Esophagus mucosa (tissue), 1 donor: ENCODE data around the gene ACTN4. TPM values are rescaled to one million over a fixed set of nuclear protein-coding genes. Genes with fewer than 3 reads are reported as not detected.
A peak's percentile ranks its signal among the peaks of the same experiment; 100 is the strongest.

ENCODE experiments used
- ATAC-seq: fragments of 200-7000 bp; cut with Tn5 transposase; one replicate; pipeline ENCODE4 v1.9.1; 2020
- total RNA-seq: library from RNA; stranded (reverse); gene quantifications from one replicate; pipeline ENCODE4 v1.2.4, GENCODE V29; 2023
- donor health status: DM: yes; HTN: yes; CAD: no.

ACTN4 gene
- total RNA-seq, 1 donor from 2014 or later = 455 TPM

DNA sequence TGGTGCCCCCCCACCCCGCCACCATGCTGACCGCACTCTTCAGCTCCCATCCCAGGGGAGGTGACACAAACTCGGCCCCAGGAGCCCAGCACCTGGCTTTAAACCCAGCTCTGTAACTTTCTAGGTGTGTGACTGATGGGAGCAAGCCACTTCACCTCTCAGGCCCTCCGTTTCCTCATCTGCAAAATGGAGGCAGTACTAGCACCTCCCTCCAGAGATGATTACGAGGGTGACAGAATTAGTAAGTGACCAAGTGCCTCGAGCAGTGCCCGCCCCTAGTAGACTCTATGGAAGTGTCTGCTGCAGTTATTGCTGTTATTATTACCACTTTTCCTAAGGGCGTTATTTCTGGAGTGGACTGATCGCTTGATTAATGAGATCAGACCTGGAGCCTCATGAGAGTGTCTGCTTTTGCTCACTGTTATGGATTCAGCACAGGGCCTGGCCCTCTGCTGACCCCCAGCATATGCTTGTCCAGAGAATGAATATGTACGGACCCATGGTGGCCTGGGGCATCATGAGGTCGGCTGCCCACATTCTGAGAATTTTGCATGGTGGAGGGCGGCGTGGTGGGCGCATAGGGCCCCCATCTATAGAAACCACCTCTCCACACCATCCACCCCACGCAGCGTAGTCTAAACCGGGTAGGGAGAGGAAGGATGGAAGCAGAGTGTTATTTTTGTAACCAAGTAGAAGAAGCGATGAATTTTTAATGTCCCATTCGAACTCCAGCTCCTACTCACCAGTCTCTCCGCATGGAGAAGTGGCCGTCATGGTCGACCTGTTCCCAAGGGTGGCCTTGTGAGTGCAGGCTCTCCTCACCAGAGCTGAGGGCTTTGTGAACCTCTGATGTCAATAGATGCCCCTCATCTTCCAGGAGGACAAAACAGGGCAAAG is 48.6 kb downstream of the ACTN4 start:
- ATAC-seq = no peak

DNA sequence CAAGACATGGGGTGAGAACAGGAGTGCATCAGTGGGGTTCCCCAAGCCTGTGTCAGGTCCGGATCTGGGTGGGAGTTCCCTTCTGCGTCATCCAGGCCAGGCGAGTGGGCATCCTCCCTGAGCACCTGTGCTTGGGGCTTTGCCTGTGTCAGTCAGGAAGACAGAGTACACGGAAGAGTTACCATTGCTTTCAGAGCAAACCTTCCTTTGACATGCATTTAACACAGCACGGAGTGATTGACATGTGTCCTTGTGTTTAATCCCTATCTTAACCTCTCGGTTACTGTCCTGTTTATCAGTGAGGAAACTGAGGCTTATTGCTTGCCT is 49.2 kb downstream of the ACTN4 start:
- no peak for ATAC-seq

DNA sequence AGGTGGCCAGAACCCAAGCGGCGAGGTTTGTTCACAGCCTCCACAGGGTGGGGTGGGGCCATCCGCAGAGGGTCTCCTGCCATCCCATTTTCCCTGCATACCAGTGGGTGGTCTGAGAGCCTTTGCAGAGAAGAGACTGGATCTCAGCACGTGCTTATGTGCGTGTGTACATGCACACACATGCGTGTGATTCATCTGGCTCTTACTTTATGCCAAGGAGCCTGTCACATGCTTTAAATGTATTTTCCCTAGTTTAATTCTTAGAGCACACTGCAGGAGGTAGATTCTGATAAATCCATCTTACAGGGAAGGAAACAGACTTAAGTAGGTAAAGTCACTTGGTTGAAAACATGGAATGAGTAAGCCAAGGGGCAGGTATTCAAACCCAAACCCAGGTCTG is 49.7 kb downstream of the ACTN4 start:
- ATAC-seq = peak; percentile 35

DNA sequence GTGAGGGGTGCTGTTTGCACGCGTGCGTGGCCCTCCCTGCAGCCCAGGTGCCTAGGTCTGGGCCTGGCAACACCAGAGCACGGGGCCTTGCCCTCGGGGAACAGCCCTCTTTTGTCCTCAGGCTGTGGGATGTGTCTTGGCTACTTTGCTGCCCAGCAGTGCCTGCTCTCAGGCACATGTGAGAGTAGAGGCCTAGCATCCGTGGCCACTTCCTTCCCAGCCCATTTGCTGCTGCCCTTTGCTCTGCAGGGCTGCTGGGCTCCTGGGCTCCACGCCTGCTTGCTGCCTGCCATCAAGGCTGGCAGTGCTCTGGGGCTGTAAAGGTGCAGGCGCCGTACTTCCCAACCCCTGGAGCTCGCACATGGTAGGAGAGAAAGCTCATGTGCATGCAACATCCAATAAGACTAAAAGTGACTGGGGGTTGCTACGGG is 50.2 kb downstream of the ACTN4 start:
- ATAC-seq = peak; percentile 2

DNA sequence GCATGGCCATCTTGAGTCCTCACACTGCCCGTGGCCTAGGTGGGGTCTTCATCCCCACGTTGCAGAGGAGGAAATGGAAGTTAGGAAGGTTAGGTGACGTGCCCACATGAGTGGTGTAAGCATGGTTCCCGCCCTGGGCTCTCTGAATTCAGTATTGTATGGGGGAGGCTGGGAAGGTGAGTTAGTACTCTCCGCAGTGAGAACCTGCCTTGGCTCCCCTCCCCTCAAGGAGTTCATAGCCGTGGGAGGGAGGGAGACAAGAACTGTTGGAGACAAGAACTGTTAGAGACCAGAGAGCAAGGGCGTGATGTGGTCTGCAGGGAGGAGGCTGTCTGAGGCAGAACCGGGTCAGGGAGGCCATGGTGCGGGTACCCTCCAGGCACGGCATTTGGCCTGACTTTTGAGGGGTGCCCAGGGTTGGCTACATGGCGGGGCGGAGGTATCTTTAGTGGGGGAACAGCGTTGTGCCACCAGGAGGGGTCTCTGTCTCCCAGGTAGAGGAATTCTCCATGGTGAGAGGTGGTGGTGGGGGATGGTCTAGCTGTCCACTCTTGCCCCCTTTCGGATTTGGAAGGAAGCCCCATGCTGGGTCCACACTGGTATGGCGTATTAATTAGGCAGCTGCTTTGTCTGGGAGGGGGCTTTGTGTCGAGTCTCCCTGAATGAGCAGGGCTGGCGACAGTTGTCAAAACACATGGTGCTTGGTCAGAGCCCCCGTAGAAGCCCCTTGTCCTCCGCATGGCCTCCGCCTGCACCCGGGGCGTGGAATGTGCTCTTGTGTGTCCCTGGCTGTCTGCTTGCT is 51.0 kb downstream of the ACTN4 start:
- ATAC-seq = no peak

DNA sequence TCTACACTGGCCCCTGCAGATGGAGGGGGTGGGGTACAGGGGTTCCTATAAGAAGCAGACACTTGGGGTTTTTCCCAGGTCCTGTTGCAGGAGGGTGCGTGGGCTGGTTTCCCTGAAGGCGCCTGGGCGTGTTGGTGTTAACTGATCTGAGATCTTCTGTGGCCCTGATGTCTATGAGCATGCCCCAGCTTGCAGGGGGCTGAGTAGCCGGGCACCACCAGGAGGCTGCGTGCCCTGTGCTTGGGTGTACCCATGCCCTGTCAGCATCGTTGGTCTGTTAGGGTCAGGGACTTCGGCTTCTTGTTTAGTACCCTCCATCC is 51.5 kb downstream of the ACTN4 start:
- peak; percentile 62 for ATAC-seq

DNA sequence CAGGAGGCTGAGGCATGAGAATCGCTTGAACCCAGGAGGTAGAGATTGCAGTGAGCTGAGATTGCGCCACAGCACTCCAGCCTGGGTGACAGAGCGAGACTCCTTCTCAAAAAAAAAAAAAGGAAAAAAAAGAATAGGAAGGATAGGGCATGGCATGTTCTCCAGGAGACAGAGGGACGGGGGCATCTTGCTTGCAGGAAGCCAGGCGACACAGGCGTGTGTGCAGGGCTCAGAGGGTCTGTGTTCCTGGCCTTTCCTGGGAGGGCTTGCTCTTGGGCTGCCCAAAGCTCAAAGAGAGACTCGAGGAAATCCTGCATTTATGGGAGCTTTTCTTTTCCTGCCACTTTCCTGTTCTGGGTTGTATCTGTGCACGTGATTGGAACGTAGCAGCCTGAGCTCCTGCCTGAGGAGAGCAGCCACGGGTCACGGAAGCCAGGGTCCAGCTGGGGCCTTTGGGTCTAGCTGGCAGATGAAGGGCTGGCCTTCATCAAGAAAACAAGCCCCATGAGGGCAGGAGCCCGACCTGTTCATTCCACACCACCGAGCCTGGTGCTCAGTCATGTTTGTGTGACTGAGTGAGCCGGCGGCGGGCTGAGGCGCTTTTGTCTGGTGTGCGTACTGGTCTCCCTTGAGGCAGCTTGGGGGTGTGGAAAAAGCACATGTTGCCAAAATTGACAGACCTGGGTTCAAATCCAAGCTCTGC is 52.3 kb downstream of the ACTN4 start:
- ATAC-seq = no peak

DNA sequence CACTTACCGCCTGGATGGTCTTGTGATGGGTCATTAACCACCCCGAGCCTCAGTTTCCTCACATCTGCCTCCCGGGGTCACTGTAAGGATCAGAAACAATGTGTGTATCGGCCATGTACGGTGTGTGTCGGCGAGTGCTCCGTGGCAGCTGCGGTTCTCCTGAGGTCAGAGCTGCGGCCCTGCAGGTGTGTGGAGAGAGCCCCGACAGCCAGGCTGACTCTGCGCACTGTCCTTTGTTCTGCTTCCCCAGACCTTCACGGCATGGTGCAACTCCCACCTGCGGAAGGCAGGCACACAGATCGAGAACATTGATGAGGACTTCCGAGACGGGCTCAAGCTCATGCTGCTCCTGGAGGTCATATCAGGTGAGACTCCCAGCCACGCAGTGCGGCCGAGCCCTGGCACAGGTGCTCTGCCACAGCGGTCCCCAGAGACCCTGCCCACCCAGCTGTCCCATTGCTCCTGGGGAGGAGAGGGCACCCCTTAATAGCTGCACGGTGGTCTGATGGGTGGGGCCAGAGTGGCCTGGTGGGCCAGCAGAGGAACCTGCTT is 53.0 kb downstream of the ACTN4 start:
- ATAC-seq = no peak

DNA sequence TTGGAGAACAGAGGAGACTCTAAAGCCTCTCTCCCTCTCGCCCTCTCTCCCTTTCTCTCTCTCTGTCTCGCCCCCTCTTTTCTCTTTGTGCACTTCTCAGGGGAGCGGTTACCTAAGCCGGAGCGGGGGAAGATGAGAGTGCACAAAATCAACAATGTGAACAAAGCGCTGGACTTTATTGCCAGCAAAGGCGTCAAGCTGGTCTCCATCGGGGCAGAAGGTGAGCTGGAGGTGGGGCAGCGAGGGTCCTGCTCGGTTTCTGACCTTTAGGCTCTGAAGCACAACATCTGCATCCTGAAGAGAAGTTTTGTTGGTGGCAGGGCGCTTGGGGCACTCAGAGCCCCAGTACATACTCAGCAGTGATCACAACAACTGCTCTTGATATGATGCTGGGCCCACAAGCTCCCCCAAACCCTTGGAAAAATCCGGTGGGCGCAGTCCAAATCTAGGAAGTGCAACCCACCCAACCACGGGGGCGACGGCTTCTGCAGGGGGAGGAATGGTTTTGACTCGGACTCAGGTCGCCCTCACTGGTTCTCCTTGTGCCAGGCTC is 53.5 kb downstream of the ACTN4 start:
- no peak for ATAC-seq

DNA sequence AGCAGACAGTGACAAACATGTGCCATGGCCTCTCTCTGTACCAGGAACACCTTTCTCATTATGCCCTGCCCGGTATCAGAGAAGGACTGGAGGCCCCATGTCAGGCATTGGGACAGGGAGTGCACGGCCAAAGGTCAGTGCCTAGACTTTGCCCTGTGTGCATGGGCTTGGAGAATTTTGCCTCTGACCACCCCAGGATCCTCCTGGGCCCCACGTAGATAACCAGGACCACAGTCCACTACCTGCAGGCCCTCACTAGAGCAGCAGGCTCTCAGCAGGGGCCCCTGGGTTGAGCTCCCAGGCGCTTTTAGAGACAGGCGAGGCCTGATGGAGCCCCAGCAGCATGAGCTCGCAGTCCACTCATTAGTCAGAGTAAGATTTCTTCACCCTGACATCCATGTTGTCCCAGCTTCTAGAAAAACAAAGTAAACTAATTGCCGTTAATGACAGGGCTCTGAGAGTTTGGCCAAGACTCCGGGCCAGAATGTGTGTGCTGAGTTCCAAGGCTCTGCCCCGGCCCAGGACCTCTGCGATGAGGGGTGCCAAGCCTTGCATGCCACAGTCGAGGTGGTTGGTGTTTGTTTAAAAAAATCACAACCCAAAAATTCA is 54.1 kb downstream of the ACTN4 start:
- no peak for ATAC-seq

DNA sequence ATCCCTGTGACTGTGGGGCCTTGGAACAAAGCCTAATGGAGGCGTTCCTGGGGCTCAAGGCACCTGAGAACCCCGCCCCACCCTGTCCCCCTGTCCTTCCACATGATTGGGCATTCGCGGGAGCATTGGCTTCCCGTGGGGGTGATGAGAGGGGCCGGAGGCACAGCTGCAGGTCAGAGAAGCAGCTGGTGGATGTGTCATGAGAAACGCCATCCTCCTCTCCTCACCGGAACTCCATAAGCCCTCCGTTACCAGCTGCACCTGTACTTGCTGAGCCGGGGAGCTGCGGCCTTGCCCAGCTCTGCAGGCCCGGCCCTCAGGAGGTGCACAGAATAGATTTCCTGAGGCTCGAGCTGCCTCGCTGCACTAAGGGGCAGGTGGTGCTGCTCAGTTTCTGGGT is 54.8 kb downstream of the ACTN4 start:
- ATAC-seq = no peak

DNA sequence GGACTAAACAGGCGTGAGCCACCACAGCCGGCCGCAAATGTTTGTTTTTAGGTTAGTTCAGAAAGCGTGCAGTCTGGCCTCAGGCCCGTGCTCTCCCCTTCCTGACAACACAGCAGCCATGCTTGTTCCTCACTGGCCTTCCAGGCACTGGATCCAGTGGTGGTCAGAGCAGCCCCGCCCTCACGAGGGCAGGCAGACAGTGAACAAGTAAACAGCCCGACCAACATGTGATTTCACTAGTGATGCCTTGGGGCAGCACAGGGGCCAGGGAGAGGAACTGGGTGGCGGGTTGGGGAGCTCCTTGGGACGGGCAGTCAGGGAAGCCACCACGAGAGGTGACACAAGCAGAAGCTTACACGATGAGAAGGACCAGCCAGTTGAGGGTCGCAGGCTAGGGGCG is 56.1 kb downstream of the ACTN4 start:
- no peak for ATAC-seq

DNA sequence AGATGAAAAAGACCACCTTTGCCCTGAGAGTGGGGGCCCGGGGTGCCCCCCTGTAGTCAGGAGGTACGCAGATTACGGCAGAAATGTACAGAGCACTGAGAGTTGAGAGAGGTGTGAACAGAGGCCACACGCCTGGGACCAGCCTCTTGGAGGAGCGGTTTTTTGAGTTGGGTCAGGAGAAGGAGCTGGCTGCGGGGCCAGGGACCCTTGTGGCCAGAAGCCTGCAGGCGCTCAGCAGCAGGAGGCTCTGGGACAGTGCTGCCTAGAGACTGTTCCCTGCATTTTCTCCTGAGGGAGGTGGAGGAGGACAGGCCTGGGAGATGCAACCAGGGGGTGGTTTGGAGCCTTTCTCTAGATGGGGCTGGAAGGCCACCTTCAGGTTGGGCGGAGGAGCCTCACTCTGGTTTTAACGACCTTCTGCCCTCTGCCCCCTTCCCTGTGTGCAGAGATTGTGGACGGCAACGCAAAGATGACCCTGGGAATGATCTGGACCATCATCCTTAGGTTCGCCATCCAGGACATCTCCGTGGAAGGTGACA is 57.1 kb downstream of the ACTN4 start:
- no peak for ATAC-seq

DNA sequence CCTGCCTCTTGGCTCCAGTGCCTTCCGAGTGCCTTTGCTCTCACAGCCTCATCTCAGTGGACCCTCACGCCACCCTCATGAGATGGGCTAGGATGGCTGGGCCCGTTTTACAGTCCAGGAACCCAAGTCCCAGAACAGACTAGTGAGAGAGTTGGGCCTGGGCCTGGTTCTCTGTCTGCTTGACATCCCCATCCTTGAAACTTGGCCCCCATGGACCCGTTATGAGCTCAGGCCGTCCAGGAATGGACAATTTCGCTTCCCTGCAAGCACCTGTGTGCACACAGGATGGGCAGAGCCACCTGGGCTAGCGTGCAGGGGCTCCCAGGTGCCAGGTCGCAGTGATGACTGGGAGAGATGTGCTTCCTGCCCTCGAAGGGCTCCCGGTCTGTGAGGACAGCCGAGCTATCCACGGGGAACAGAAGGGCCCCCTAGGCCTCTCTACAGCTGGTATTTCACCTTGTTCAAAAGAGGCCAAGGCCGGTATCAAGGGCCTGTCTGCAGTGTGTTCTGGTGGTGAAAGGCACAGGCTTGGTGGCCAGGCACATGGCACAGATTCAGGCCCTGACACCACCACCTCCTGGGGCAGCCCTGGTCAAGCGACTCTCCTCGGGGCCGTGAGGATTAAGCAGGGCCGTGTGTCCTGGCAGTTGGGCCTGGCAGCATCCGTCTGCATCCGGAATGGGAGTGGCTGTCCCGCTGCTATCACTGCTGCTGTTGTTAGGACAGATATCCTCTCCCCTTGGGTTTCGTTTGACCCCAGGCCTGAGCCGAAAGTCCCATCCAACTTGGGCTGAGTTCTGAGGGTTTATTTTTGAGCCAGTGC is 58.0 kb downstream of the ACTN4 start:
- no peak for ATAC-seq

DNA sequence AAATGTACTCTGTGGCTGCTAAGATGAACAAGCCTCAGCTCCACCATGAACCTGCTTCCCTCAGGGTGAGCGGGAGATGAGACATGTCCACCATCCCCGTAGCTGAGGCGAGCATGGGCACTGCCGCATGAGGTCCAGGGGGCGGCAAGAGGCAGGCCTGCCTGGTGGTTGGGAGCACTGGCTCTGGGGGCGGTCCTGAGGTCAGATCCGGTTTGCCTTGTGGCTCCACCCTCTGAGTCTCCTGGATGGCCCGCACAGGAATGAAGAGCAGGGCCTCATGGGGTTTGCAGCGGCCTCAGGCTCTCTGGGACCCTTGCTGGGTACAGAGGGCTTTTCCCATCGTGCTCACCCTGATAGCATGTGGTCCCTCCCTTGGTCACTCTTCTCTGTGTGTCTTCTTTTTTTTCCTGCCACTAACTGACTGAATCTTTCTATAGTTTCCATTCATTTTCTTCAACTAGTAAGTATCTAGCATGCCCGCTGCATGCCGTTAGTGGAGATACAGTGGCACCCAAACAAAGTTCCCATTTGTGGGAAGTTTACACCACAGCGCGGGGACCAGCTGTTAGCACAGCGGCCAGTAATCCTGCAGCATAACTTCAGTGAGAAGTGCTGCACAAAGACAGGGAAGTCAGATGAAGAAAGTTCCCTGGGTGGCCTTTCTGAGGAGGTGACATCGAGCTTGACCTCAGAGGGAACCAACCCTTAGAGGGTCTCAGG is 59.5 kb downstream of the ACTN4 start:
- no peak for ATAC-seq

DNA sequence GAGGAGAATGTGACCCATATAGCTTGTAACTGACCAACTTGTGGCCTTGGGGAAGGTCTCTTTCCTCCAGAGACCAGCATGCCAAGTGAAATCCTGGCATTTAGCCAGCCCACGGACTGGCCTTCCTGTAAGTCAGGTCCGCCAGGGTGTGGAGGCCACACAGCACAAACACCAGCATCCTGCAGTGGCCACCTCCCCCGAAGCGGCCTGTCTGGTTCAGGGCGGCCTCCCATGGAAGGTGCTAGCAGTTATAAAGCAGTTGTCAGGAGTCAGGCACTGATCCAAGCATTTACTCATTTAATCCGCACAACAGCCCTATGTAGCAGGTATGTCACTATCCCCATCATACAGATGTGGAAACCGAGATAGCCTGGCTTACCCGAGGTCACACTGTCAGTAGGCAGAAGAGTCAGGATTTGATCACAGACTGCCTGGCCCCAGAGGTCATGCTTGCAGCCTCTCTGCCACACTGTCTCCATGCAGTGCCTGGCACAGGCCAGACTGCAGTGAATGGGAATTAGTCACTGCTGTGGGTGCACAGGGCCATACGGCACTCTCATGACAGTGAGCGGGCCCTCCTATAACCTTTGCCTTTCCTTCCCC is 60.2 kb downstream of the ACTN4 start:
- peak; percentile 79 for ATAC-seq

DNA sequence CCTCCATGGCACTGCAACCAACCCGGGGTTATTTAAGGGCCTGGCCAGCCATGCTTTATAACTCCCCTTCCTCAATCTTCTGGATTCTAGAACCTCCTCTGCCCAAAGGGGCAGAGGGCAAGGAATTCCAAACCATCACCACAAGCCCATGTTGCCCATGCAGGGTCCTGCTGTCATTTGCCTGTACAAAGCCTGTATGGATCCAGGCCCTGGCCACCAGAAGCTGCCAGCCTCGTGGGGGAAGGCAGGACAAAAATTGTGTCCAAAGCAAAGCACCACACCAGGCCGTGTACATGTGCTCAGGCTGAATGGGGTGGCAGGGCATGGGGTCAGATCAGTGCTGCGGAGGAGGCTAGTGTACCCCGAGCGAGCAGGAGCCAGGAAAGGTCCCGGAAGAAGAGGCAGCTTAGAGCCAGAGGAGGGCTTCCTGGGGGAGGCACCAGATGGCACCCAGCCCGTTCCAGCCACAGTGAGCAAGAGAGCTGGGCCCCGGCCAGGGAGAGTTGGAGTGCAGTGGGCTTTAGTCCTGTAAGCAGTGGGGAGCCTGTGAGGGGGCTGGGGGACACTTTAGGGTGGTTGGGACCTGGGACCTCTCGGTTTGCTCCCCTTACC is 61.1 kb downstream of the ACTN4 start:
- ATAC-seq = no peak

DNA sequence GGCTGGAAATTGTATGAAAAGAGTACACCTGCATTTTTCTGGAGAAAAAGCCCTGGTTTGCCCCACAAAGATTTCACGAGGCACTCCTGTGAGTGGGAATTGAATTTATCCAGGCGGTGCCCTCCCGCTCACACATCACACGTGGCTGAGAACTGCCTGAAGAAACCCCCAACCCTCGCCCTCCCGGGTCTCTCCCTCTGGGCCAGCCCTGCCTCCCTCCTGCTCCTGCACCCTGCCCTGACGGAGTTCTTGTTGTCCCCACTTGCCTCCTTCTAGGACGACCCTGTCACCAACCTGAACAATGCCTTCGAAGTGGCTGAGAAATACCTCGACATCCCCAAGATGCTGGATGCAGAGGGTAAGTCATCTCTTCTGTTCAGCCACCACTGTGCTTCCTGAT is 61.7 kb downstream of the ACTN4 start:
- ATAC-seq = no peak

DNA sequence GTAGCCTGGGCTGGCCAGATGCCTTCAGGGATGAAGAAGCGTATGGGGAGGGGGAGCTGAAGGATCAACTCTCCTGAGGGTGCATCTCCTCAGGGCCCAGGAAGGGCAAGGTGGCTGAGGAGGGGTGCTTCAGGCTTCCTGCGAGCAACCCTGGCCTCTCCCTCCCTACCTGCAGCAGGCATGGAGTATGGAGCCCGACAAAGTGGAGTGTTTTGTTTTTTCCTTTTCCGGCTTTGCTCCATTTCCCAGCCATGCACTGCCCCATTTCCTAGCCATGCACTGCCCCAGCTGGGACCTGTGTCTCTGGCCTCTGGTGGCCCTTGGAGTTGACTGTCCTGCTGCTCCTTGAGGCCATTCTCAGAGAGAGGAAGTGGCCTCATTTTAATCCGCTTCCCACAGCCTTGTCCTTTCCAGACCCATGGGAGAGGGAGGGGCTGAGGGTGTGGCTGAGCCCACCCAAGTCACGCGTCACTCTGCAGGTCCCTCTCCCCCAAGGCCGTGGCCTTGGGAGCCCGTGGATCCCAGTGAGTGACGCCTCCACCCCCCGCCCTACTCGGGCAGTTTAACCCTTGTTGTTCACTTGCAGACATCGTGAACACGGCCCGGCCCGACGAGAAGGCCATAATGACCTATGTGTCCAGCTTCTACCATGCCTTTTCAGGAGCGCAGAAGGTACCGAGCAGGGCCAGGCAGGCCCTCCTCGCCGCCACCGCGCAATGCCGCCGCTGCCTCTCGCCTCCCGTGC is 62.4 kb downstream of the ACTN4 start:
- ATAC-seq = no peak
